Measurements from ENCODE around the gene GAB2.
"Not testable (repeated sequence)": the region's sequence is repeated elsewhere in the genome, so short reads cannot be mapped to it uniquely, and the experiment has no call there.

Gene GAB2

GRCh38 chr11:78179459-78180071, 238.1 kb downstream of the GAB2 start:
- Histone ChIP-seq H3K27me3 (ENCODE audit: insufficient read depth, insufficient read length) (no peaks in the 10 kb centered on the region), H3K4me3 (ENCODE audit: insufficient read length, low read depth) (no peak overlapping the region), H3K9ac (ENCODE audit: insufficient read length, low read depth) (no peak overlapping the region), H3K9me3 (ENCODE audit: insufficient read depth, low read length) (no peaks in the 10 kb centered on the region), H3K36me3 (ENCODE audit: insufficient read depth, insufficient read length, low read length) (no peaks in the 10 kb centered on the region), H3K4me1 (ENCODE audit: insufficient read depth, insufficient read length) (peaks cover 2% of the 10 kb centered on the region)
- DNase-seq (ENCODE audit: low read depth, low spot score): no peak
- TF ChIP-seq SUZ12 (IDR thresholded peaks at IDR 0.05; ENCODE audit: extremely low read depth, insufficient read depth, insufficient read length) (no peak), YY1 (IDR thresholded peaks at IDR 0.05; ENCODE audit: insufficient read depth, insufficient read length) (no peak), ZNF274 (IDR thresholded peaks at IDR 0.05; ENCODE audit: low read depth, low read length) (no peak)

- DNase-seq (ENCODE audit: low read depth, low spot score): no peak
- TF ChIP-seq ZNF274 (IDR thresholded peaks at IDR 0.05; ENCODE audit: low read depth, low read length): no peak
- TF ChIP-seq SUZ12 (IDR thresholded peaks at IDR 0.05; ENCODE audit: extremely low read depth, insufficient read depth, insufficient read length): no peak
- TF ChIP-seq YY1 (IDR thresholded peaks at IDR 0.05; ENCODE audit: insufficient read depth, insufficient read length): no peak
- no peaks in the 10 kb centered on the region for H3K27me3 ChIP-seq (ENCODE audit: insufficient read depth, insufficient read length)
- no peak overlapping the region for H3K9ac ChIP-seq (ENCODE audit: insufficient read length, low read depth)
- H3K4me3 ChIP-seq (ENCODE audit: insufficient read length, low read depth): no peak overlapping the region
- peaks cover 13% of the 10 kb centered on the region for H3K36me3 ChIP-seq (ENCODE audit: insufficient read depth, insufficient read length, low read length)
- H3K9me3 ChIP-seq (ENCODE audit: insufficient read depth, low read length): no peaks in the 10 kb centered on the region
- peaks cover 2% of the 10 kb centered on the region for H3K4me1 ChIP-seq (ENCODE audit: insufficient read depth, insufficient read length)
Measured at GRCh38 chr11:78177216-78177615, 240.4 kb downstream of the GAB2 start.

GRCh38 chr11:78176605-78177141, 240.9 kb downstream of the GAB2 start:
- Histone ChIP-seq H3K27me3 (ENCODE audit: insufficient read depth, insufficient read length) (no peaks in the 10 kb centered on the region), H3K4me3 (ENCODE audit: insufficient read length, low read depth) (no peak overlapping the region), H3K36me3 (ENCODE audit: insufficient read depth, insufficient read length, low read length) (peaks cover 13% of the 10 kb centered on the region), H3K9me3 (ENCODE audit: insufficient read depth, low read length) (no peaks in the 10 kb centered on the region), H3K9ac (ENCODE audit: insufficient read length, low read depth) (no peak overlapping the region), H3K4me1 (ENCODE audit: insufficient read depth, insufficient read length) (peaks cover 2% of the 10 kb centered on the region)
- no peak for DNase-seq (ENCODE audit: low read depth, low spot score)
- no peak for TF ChIP-seq YY1 (IDR thresholded peaks at IDR 0.05; ENCODE audit: insufficient read depth, insufficient read length)
- no peak for TF ChIP-seq SUZ12 (IDR thresholded peaks at IDR 0.05; ENCODE audit: extremely low read depth, insufficient read depth, insufficient read length)
- no peak for TF ChIP-seq ZNF274 (IDR thresholded peaks at IDR 0.05; ENCODE audit: low read depth, low read length)

- H3K4me3 ChIP-seq (ENCODE audit: insufficient read length, low read depth); H3K9ac ChIP-seq (ENCODE audit: insufficient read length, low read depth); H3K4me1 ChIP-seq (ENCODE audit: insufficient read depth, insufficient read length); H3K9me3 ChIP-seq (ENCODE audit: insufficient read depth, low read length); DNase-seq (ENCODE audit: low read depth, low spot score); H3K27me3 ChIP-seq (ENCODE audit: insufficient read depth, insufficient read length): not testable (repeated sequence)
- H3K36me3 ChIP-seq (ENCODE audit: insufficient read depth, insufficient read length, low read length): peaks cover 13% of the 10 kb centered on the region
Measured at GRCh38 chr11:78175862-78176261, 241.8 kb downstream of the GAB2 start.

GRCh38 chr11:78171951-78172350, 245.7 kb downstream of the GAB2 start:
- H3K9me3 ChIP-seq (ENCODE audit: insufficient read depth, low read length): no peaks in the 10 kb centered on the region

GRCh38 chr11:78170874-78171549, 246.6 kb downstream of the GAB2 start:
- no peak overlapping the region for H3K4me3 ChIP-seq (ENCODE audit: insufficient read length, low read depth)
- no peak for DNase-seq (ENCODE audit: low read depth, low spot score)
- no peaks in the 10 kb centered on the region for H3K4me1 ChIP-seq (ENCODE audit: insufficient read depth, insufficient read length)
- H3K27me3 ChIP-seq (ENCODE audit: insufficient read depth, insufficient read length): no peaks in the 10 kb centered on the region
- peaks cover 13% of the 10 kb centered on the region for H3K36me3 ChIP-seq (ENCODE audit: insufficient read depth, insufficient read length, low read length)
- no peak overlapping the region for H3K9ac ChIP-seq (ENCODE audit: insufficient read length, low read depth)
- TF ChIP-seq SUZ12 (IDR thresholded peaks at IDR 0.05; ENCODE audit: extremely low read depth, insufficient read depth, insufficient read length) (no peak), ZNF274 (IDR thresholded peaks at IDR 0.05; ENCODE audit: low read depth, low read length) (no peak), YY1 (IDR thresholded peaks at IDR 0.05; ENCODE audit: insufficient read depth, insufficient read length) (no peak)
- H3K9me3 ChIP-seq (ENCODE audit: insufficient read depth, low read length): no peaks in the 10 kb centered on the region

More at GRCh38 chr11:78171951-78172350, 245.7 kb downstream of the GAB2 start:
- peaks cover 13% of the 10 kb centered on the region for H3K36me3 ChIP-seq (ENCODE audit: insufficient read depth, insufficient read length, low read length)
- H3K4me3 ChIP-seq (ENCODE audit: insufficient read length, low read depth): no peak overlapping the region
- H3K9ac ChIP-seq (ENCODE audit: insufficient read length, low read depth): no peak overlapping the region
- DNase-seq (ENCODE audit: low read depth, low spot score): no peak
- H3K4me1 ChIP-seq (ENCODE audit: insufficient read depth, insufficient read length): no peaks in the 10 kb centered on the region
- H3K27me3 ChIP-seq (ENCODE audit: insufficient read depth, insufficient read length): no peaks in the 10 kb centered on the region
- TF ChIP-seq YY1 (IDR thresholded peaks at IDR 0.05; ENCODE audit: insufficient read depth, insufficient read length): no peak
- no peak for TF ChIP-seq ZNF274 (IDR thresholded peaks at IDR 0.05; ENCODE audit: low read depth, low read length)
- TF ChIP-seq SUZ12 (IDR thresholded peaks at IDR 0.05; ENCODE audit: extremely low read depth, insufficient read depth, insufficient read length): no peak

GRCh38 chr11:78170413-78170812, 247.2 kb downstream of the GAB2 start:
- Histone ChIP-seq H3K4me1 (ENCODE audit: insufficient read depth, insufficient read length) (no peaks in the 10 kb centered on the region), H3K27me3 (ENCODE audit: insufficient read depth, insufficient read length) (no peaks in the 10 kb centered on the region), H3K9ac (ENCODE audit: insufficient read length, low read depth) (no peak overlapping the region), H3K4me3 (ENCODE audit: insufficient read length, low read depth) (no peak overlapping the region), H3K36me3 (ENCODE audit: insufficient read depth, insufficient read length, low read length) (peaks cover 13% of the 10 kb centered on the region), H3K9me3 (ENCODE audit: insufficient read depth, low read length) (no peaks in the 10 kb centered on the region)
- no peak for DNase-seq (ENCODE audit: low read depth, low spot score)
- TF ChIP-seq SUZ12 (IDR thresholded peaks at IDR 0.05; ENCODE audit: extremely low read depth, insufficient read depth, insufficient read length): no peak
- TF ChIP-seq YY1 (IDR thresholded peaks at IDR 0.05; ENCODE audit: insufficient read depth, insufficient read length): no peak
- TF ChIP-seq ZNF274 (IDR thresholded peaks at IDR 0.05; ENCODE audit: low read depth, low read length): no peak

Data from NT2/D1 (cell line).